NCI-H524 (cell line): ENCODE data around the gene ANK3.

ENCODE experiments used
- DNase-seq, 2 experiments: peaks; one replicate each; lab custom pipeline; 2025; lab: John Stamatoyannopoulos, UW

ANK3 gene

DNA sequence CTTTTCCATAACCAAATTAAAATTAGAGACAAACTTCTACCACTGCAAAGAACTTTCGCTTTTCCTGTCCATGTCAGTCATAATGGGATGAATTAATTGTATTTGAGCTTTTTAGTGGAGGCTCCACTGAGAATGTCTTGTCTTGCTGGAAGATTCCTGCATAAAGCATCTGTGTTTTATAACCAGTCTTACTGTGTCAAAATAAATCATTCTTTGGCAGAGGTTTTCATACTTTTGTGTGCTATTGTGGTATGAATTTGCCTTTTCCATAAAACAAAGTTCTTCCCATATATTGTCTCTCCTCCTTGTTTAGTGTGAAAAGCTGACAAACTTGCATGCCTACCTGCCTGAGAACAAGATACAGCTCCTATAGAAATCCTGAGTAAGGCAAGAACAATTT, 358.5 kb downstream of the ANK3 start:
- DNase-seq, result no peak

DNA sequence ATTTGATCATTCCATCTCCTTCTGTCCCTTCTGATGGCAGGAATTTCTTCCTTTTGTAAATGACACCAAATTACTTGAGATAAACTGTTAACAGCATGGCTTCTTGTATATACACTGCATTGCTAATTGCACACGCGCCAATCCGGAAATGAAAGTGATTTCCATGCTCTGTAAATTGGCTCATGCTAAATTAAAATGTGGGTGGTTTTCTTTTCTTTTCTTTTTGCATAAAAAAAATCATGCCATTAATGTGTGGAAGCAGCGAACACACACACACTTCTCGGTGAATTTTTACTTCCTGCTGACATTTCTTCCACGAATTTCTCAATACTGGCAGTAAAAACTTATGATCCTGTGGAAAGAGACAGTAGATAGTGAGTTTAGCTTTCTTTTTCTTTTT, 360.2 kb downstream of the ANK3 start:
- DNase-seq, result no peak

DNA sequence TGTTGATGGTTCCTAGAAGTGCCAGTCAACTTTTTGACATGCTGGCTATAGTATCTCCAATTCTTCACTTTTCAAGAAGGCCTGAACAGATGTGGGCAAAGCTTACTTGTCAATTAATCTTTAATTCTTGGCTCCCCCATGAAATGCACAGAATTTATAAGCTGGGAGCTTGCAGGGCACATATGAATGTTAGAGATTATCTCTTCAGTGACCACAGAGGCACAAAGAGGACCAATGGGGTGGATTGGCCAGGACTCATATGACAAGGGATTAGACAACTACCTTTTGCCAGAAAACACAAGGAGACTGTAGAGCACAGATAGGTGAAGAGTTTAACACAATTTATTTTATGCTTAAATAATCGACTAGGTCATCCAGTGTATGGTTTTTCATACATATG, 361.6 kb downstream of the ANK3 start:
- DNase-seq, result peak in 1 of 2 experiments; percentile 17

DNA sequence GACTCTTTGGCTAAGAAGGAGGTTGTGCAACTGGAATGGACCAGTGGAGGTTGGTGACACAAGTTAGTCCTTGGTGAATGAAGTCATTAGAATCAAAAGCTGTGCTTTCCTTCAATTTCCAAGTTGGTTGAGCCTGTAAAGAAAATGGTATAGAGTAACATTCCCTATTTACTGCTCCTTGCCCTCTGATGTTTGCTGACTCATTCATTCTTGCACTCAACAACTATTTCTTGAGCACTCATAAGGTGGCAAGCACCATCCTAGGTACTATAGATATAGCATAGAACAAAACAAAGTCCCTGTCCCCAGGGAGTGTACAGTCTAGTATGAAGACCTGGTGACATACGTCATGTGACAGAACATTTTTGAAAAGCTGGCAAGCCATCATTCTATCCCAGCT, 364.4 kb downstream of the ANK3 start:
- DNase-seq, result no peak

DNA sequence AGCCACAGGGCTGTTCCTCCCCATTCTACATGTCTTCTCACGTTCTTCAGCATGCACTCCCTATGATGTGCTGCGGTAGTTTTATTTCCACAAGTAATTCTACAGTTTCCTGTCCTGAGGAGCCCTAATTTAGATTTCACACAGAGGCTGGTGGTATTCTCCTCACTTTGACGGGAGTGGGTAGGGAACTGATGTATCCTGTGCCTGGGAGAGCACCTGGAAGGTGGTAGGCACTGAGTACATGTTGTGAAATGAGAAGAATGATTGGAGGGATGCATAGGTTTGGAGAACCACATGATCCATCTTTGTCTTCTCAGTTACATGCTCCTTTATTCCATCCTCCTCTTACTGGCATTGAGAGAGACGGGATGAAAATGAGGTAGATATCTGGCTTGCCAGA, 365.2 kb downstream of the ANK3 start:
- DNase-seq, result no peak

DNA sequence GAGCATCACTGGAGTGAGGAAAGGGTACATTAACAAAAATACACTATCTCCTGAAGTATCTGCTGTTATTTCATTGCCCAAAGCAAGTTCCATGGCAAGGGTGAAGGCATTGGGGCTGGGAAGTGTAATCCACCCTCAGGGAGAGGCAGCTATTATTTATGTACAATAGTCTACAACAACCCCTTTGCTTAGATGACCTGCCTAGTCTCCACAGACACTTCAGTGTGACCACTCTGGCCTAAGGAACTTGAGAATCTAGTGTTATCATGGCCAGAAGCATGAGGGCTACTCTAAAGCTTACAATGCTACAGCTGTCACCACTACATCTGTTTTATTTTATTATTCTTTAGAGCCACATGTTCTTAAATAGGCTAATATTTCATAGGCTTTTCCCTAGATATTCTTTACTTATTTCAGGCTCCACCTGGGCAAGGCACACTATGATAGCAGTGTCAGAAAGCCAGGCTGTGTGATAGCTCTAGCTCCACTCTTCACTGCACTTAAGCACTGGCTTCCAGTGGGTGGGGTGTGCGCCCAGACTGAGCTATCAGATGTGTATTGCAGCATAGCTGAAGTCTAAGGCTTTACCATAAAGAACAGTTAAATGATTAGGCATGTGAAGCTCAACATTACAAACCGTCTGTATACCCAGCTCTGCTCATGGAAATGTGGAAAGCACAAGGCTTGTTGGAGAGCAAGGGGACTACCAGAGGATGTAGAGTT, 366.4 kb downstream of the ANK3 start:
- DNase-seq, result no peak

DNA sequence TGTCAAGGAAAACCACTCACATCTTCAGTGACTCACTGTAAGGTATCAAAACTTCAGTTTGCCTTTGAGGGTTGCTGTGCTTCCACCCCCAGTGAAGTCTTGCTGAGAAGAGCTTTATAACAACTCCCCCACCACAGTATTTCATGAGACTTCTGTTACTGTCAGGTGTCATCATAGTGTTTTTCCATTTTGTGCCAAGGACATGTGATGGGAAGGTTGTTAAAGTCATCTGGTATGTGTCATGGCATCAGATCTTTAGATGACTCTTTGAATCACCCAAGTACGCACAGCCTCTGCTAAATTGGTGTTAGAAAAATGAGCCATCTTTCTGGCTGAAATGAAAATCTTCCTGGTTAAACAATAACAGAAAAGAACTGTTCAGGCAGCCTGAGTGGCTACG, 368.3 kb downstream of the ANK3 start:
- DNase-seq, result no peak

DNA sequence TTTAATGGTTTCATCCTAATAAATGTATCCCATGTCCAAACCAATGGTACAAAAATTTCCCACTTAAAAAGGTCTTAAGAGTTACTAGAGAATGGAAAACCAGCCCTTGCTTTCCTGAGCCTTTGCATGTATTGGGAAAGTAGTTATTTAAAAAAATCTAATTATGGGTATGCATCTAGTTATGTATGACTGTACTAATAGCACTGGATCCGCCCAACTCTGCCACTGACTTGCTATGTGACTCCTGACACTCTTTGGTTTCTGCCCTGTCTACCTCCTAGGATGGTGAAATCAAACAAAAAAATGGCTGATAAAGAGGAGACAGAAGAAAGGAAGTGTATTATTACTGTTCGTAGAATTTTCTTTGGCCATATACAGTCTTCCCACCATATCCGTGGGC, 372.9 kb downstream of the ANK3 start:
- no peak for DNase-seq

DNA sequence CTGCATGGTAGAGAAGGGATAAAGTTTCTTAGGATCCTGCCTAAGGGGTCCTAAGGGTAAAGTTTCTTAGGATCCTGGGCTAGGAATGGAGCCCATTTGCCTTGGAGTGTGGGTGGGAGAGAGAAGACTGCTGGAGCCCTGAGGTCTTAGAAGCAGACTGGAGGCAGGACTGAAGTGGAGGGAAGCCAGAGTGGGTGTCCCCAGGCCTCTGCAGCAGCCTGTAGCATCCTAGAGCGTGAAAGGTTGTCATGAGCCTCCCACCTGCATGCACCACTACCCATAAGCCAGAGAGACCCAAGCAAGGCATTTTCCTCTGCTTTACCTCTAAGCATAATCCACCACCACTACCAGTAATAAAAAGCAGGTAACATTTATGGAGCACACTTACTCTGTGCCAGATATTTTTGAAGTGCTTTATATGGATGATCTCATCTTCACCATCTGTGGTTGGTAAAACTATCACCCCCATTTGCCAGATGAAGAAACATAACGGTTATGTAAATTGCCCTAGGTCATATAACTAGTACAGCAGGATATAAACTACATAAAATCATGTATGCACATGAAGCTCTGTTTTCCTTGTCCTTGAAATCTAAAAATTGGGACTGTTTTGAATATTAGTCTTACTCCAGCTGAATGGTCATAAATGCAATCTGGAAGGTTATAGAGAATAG, 379.8 kb downstream of the ANK3 start:
- DNase-seq, result peak in 1 of 2 experiments; percentile 36

DNA sequence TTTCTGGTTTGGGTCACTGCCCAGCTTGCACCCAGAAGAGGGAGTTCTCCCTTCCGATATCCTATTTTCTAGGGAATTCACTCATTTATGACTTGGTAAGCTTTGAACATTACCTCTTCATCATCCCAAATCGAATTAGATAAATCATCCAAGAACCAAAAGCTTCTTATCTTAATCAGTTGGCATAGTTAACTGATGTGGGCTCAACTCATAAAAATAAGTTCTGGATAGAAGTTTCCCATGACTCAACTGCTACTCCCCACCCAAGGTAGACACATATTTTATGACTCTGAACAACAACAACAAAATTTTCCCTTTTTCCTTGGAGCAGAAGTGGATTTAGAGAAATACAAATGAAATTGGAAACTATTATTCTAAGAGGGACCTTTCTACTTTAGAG, 380.4 kb downstream of the ANK3 start:
- no peak for DNase-seq

DNA sequence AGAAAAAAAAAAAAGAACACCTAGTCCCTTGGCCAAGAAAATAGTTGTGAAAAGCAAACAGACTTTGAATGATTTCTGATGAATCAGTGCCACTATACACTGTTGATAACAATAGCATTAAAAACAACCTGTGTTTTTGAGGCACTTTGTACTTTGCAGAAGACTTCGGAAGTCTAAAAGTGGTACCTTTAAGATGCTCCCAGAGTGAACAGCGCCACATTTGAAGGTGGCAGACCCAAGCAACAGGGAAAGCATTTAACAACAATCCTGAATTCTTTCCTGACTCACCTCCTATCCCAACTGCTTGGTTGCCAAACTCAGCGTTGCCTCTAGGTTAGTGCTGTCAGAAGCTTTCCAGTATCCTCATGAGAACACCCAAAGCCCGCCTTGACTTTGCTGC, 380.9 kb downstream of the ANK3 start:
- DNase-seq, result no peak

DNA sequence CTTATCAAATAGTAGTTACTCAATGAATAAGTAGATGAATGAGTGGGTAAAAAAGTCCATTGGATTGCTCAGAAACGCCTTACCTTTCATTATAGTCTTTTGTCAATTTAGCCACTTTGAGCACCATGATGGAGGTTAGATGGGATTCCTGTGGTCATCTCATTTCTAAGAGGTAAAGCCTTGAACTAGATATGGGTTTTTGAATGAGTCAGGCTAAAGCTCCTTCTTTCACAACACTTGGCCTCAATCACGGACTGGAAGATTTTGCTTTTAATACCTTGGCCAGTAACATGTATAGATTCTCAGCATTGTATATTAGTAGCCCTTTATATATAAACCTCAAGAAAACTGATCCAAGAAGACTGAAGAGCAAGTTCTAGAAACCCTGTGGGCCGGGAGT, 383.6 kb downstream of the ANK3 start:
- DNase-seq, result no peak

DNA sequence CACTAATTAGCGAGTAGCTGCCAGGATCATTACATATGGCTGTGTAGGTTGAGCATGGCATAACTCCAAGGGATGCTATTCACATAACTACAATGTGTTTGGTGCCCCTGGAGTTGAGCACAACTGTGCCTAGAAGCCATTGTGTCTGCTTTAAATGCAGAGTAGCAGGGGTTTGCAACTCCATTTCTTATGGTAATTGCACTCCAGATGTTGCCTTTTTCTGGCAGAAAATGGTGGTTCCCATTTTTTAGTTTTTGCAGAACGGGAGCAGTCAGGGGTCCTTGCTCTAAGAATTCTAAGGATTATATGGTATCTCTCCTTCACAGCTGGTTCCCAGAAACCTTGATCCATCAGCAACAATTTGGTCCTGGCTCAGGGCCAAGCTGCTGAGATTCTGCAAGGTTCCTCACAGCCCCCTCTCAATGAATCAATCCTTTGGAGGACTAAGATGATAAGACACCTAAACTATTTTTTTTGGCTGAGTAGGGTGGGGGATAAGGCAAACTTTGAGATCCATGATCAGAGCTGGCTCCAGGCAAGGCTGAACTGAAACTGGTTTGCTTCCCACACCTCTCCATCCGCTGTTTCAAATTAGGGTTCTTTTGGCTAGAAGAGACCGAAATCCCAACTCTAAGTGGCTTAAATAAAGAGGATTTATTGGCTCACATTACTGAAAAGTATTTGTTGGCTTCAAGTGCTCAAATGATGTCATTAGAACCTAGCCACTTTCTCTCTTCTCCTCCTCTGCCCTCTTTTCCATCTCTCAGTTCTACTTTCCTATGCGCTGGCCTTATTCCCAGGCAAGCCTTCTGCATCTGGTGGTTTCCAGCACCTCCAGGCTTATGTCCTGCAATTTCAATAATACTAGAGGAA, 385.8 kb downstream of the ANK3 start:
- DNase-seq, result peak; percentile 54 to 84

DNA sequence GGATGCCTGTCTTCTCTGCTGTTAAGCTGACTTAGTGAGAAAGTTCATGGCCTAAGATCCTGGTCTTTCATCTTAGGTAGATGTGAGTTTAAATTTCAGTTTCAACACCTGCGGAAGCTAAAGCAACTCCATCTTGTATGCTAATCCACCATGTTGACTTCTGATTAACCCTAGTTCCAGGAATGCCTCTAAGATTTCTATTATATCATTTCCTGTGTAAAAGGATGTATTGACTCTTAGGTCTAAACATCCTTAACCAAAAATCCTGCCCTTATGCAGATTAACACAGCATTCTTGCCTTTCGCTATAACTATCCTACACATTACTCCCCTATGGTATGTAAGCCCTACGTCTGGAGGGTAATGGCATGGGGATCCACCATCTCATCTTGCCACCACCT, 388.9 kb downstream of the ANK3 start:
- no peak for DNase-seq

DNA sequence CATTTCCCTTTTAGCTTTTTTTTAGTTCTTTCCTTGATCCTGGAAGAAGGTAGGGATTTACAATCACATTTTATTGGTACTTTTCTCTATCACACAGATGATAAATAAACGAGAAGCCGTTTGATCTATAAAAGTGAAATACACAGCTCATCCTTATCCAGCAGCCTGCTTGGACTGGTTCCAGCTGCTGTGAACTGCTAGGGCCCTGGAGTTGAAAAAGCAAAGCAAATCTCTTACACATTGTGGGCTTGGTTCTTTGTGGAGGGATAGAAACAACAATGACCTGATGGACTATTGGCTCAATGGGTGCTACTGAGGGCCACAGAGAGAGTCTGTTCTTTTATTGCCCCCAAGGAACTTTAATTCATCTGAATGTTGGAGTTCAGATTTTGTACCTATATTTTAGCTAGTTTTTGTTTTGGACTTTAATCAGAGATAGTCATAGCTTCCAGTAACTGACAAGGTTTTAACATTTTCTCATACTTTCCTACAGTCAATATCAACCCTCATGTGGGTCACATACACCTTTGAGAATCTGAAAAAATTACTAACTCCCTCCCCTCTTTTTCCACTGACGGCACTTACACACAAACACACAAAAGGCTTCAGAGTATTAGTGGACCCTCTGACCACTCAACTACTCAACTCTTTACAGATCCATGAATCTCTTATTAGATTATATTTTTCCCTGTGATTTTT, 391.7 kb downstream of the ANK3 start:
- no peak for DNase-seq

DNA sequence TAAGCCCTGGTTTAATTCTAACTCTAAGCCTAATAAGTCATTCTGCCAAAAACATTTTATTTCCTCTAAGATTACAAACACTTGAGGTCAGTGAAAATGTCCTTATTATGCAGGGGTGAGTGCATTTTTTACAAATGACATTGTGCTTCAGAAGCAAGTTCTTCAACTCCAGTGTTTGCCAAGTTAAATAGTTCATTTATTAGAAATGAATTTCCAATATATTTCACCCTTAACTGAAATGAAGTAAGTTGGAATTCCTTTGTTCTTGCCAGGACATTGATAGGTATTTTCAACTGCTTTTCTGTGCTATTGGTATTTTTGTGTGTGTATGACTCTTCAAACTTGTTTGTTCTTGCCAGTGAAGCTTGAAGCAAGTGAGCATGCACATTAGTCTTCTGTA, 393.8 kb downstream of the ANK3 start:
- DNase-seq, result no peak

DNA sequence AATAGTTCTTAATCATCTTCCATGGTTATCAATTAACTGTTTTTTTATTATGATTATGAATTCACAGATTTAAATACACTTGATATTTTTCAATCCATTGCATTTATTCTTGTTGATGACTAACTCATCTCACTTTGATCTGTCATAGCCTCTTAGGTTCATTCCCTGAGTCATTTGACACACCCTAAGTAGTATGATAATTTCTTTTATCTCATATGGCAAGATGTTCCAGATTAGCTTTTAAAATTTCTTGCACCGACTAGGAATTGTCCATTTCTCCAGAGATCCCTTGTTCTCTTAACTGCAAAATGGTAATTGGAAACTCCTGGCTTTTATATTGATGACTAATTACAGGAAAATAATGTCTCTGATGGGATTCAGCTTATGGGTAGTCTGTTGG, 395.7 kb downstream of the ANK3 start:
- DNase-seq, result no peak

DNA sequence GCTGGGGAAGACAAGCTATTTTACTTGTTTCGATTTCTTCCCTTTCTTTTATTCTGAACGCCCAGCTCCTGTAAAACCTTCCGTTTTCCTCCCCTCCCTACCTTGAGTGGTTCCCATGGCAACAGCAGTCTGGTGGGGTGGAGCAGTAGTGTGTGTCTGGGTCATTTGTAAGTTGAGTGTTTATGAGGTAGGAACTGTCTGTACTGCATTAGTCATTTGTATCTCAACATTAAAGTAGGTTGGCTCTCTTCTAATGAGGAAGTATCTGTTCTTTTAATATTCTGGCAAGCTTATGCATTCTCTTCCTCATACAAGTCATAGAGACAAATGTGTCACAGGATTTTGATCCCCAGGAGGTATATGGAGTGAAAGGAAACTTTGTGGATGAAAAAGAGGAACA, 398.0 kb downstream of the ANK3 start:
- DNase-seq, result peak; percentile 45 to 50

DNA sequence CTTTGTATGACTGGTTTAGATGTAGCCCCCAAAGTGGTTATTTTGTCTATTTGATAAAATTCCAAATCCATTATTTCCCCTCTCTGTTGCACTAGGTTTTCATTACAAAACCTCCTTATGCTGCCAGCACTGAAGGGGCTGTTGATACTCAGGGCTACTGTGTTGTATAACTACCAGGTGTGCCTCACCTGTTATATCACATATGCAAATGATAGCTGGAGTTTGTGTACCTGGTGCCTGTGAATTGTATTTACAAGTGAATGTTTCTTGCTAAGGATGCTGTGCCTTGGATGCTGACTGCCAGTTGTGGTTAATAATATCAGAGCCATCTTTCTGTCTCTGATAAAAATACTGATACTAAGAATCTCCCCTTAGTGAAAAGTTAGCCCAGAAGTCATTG, 398.6 kb downstream of the ANK3 start:
- no peak for DNase-seq

DNA sequence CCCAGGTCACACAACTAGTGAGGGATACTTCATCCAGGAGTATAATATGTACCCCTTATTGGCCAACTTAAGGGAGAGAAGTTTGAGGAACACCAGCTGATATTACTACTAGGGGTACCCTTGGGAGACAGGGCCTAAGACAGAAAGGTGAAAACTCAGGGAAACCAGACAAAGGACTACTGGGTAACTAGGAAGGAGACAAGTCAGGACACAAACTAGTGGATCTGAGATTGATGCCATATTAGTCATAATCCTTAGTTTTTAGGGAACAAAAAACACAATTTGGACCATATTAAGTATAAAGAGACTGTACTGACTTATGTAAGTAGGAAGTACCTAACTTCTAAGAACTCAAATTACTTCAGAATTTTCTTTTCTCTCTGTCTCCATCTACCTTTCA, 404.0 kb downstream of the ANK3 start:
- no peak for DNase-seq

DNA sequence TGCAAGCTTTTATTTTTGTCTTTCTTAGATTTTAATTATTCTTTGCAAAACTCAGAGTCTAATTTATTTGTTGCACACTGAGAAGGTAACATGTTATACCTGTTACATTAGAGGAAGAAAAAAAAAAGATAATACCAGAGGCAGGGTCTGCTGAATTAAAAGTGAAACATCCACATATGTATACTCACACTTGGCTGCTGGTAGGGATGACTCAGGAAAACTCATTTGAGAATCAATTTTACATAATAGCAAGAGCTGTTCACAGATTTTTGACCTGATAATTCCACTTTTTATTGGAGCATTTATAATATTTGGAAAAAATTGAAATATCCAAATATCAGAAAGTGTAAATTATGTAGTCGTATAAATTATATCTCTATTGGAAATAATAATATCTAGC, 405.3 kb downstream of the ANK3 start:
- DNase-seq, result no peak

DNA sequence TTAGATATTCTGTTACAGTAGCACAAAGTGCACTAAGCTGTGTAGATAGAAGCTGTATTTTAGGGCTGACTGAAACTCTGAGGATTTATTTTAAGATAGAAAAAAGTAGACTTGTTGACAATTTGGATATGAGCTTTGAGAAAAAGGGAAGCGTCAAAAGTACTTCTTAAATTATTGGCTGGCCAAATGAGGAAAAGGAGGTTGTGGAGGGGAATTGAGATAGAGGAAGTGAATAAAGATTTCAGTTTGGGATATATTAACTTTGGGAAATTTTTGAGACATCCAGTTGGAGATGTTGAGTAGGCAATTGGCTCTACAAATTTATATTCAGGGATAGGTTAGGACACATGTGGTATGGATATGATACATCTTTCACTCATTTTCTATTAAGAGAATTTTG, 409.3 kb downstream of the ANK3 start:
- DNase-seq, result no peak
